HCT116 (cell line): ENCODE measurements around the gene ABTB2. TPM values are rescaled to one million over a fixed set of nuclear protein-coding genes. Genes with fewer than 3 reads are reported as not detected.

ENCODE experiments used
- ATAC-seq: fragments of 200-7000 bp; cut with Tn5 transposase; 2 replicates; pipeline ENCODE4 v1.9.1; 2020; ENCODE audit warnings: mild to moderate bottlenecking, moderate library complexity
- BruUV-seq: library from RNA; stranded (reverse); fragments of 400-500 nt; replicated peaks from 2 replicates; lab custom pipeline; 2021; lab: Mats Ljungman, UMichigan
- CTCF ChIA-PET: fragments of 300-600 bp; sonication (Branson Sonifier 250); formaldehyde crosslinking; loops from one replicate; lab custom pipeline; 2021; ENCODE audit warnings: antibody characterized with exemption; lab: Charles Lee
- POLR2A ChIA-PET: fragments of 300-600, 350-600 bp; sonication (Branson Sonifier 250); formaldehyde crosslinking; loops from one replicate; lab custom pipeline; 2021; ENCODE audit warnings: antibody characterized with exemption; lab: Charles Lee
- RAD21 ChIA-PET, 2 experiments: fragments of 300-600 bp; sonication (Branson Sonifier 250); formaldehyde crosslinking; loops; one replicate each; lab custom pipeline; 2023; ENCODE audit warnings: low total read pairs in 2 of 2; ENCODE audit not compliant: uncharacterized antibody in 2 of 2, unreplicated experiment in 2 of 2, low non-redundant PET in 1 of 2; lab: Charles Lee
- DNase-seq: peaks from one replicate; pipeline ENCODE4 v3.0.0-alpha.2; 2010; ENCODE audit warnings: low read depth, low spot score
- H2AFZ ChIP-seq: fragments of 200-600 bp; shearing (Covaris generic), sonication (generic); 2 replicates; pipeline ENCODE4 v1.6.1; 2017; ENCODE audit warnings: low read depth, mixed run types, mixed read lengths, antibody characterized with exemption, low read length; ENCODE audit not compliant: poor library complexity, severe bottlenecking
- H3K27ac ChIP-seq: 2 replicates; pipeline ENCODE4 v1.5.1; 2012; ENCODE audit warnings: low read depth, low read length
- H3K27me3 ChIP-seq: fragments of 200-600 bp; sonication (generic); 2 replicates; pipeline ENCODE4 v1.6.1; 2016; ENCODE audit warnings: mixed run types, low read length, mixed read lengths; ENCODE audit not compliant: insufficient read depth
- H3K36me3 ChIP-seq, 2 experiments: fragments of 200-500 bp in 1 of 2; fragments of 200-600 bp in 1 of 2; sonication (Bioruptor generic) in 1 of 2; sonication (generic) in 1 of 2; 2 replicates each; pipeline versions ENCODE4 v1.5.1 to v1.6.1; 2014 to 2016; ENCODE audit warnings: low read length in 2 of 2, inconsistent platforms in 1 of 2, mixed read lengths in 1 of 2, mixed run types in 1 of 2; ENCODE audit not compliant: insufficient read depth in 2 of 2, control insufficient read depth in 1 of 2
- H3K4me1 ChIP-seq, 2 experiments: fragments of 200-600 bp in 1 of 2; sonication (generic) in 1 of 2; 2 replicates each; pipeline versions ENCODE4 v1.5.1 to v1.6.1; 2012 to 2017; ENCODE audit warnings: low read length in 2 of 2, inconsistent platforms in 1 of 2, mild to moderate bottlenecking in 1 of 2, mixed read lengths in 1 of 2, mixed run types in 1 of 2, moderate library complexity in 1 of 2; ENCODE audit not compliant: insufficient read depth in 2 of 2, control insufficient read depth in 1 of 2
- H3K4me2 ChIP-seq: fragments of 200-600 bp; sonication (generic); 2 replicates; pipeline ENCODE4 v1.6.1; 2017; ENCODE audit warnings: mixed run types, low read length, mixed read lengths
- H3K4me3 ChIP-seq, 2 experiments: fragments of 200-600 bp in 1 of 2; sonication (generic) in 1 of 2; replicated peaks in 1 of 2; 2 replicates each; pipeline ENCODE4 v1.5.1; 2011 to 2016; ENCODE audit warnings: low read length in 2 of 2, control low read depth in 1 of 2, low read depth in 1 of 2, mild to moderate bottlenecking in 1 of 2, mixed read lengths in 1 of 2, mixed run types in 1 of 2
- H3K79me2 ChIP-seq: fragments of 200-600 bp; sonication (generic); 2 replicates; pipeline ENCODE4 v1.6.1; 2017; ENCODE audit warnings: mild to moderate bottlenecking, mixed run types, low read length, moderate library complexity, mixed read lengths; ENCODE audit not compliant: insufficient read depth
- H3K9ac ChIP-seq: fragments of 200-600 bp; sonication (generic); 2 replicates; pipeline ENCODE4 v1.6.1; 2016; ENCODE audit warnings: low read length, mixed read lengths
- H3K9me2 ChIP-seq: fragments of 200-600 bp; sonication (generic), shearing (Covaris generic); 2 replicates; pipeline ENCODE4 v1.6.1; 2017; ENCODE audit warnings: mixed run types, mild to moderate bottlenecking, moderate library complexity; ENCODE audit not compliant: insufficient read depth
- H3K9me3 ChIP-seq, 2 experiments: fragments of 200-500 bp in 1 of 2; fragments of 200-600 bp in 1 of 2; sonication (Bioruptor generic) in 1 of 2; sonication (generic) in 1 of 2; 2 replicates each; pipeline ENCODE4 v1.6.1; 2014 to 2017; ENCODE audit warnings: low read length in 2 of 2, mixed read lengths in 2 of 2, inconsistent platforms in 1 of 2, low read depth in 1 of 2, mild to moderate bottlenecking in 1 of 2, mixed run types in 1 of 2, moderate library complexity in 1 of 2; ENCODE audit not compliant: control insufficient read depth in 1 of 2, insufficient read depth in 1 of 2
- H4K20me1 ChIP-seq: fragments of 200-600 bp; sonication (generic), shearing (Covaris generic); 2 replicates; pipeline ENCODE4 v1.6.1; 2017; ENCODE audit warnings: mixed run types, mild to moderate bottlenecking, moderate library complexity; ENCODE audit not compliant: insufficient read depth
- CBX3 ChIP-seq: IDR thresholded peaks from 2 replicates; pipeline ENCODE4 v1.6.1; 2012; ENCODE audit warnings: low read depth
- CEBPB ChIP-seq: IDR thresholded peaks from 2 replicates; pipeline ENCODE4 v1.6.1; 2012; ENCODE audit warnings: low read depth
- EGR1 ChIP-seq: IDR thresholded peaks from 2 replicates; pipeline ENCODE4 v1.6.1; 2012; ENCODE audit warnings: low read depth
- EZH2 ChIP-seq: fragments of 200-600 bp; sonication (generic); IDR thresholded peaks from 2 replicates; pipeline ENCODE4 v1.6.1; 2017; ENCODE audit warnings: antibody characterized with exemption, mixed run types
- EZH2phosphoT487 ChIP-seq: fragments of 200-600 bp; IDR thresholded peaks from 2 replicates; pipeline ENCODE4 v1.6.1; 2018; ENCODE audit warnings: antibody characterized with exemption, borderline replicate concordance
- JUND ChIP-seq: IDR thresholded peaks from 2 replicates; pipeline ENCODE4 v1.6.1; 2012
- POLR2AphosphoS5 ChIP-seq: IDR thresholded peaks from 2 replicates; pipeline ENCODE4 v1.6.1; 2011; ENCODE audit warnings: mild to moderate bottlenecking, low read depth, low read length, moderate library complexity
- RAD21 ChIP-seq: IDR thresholded peaks from 2 replicates; pipeline ENCODE4 v1.6.1; 2012; ENCODE audit warnings: low read depth, mild to moderate bottlenecking
- SIN3A ChIP-seq: IDR thresholded peaks from 2 replicates; pipeline ENCODE4 v1.6.1; 2012; ENCODE audit warnings: low read depth
- SP1 ChIP-seq: IDR thresholded peaks from 2 replicates; pipeline ENCODE4 v1.6.1; 2012; ENCODE audit warnings: low read depth
- YY1 ChIP-seq: IDR thresholded peaks from 2 replicates; pipeline ENCODE4 v1.6.1; 2011; ENCODE audit warnings: low read length, low read depth, moderate library complexity, mild to moderate bottlenecking; ENCODE audit not compliant: insufficient replicate concordance; ENCODE audit errors: extremely low read depth
- ZFX ChIP-seq: fragments of 450-650 bp; IDR thresholded peaks from 2 replicates; pipeline ENCODE4 v1.6.1; 2017
- ZNF274 ChIP-seq: fragments of 200-500 bp; sonication (Bioruptor generic); IDR thresholded peaks from 2 replicates; pipeline ENCODE4 v1.6.1; 2014; ENCODE audit warnings: mild to moderate bottlenecking, low read depth, low read length, inconsistent platforms
- intact Hi-C: fragments of 100-400 bp; cut with micrococcal nuclease; formaldehyde crosslinking; loops from 2 replicates; pipeline ENCODE4 v1.10.0; 2022
- total RNA-seq: library from RNA; stranded (reverse); gene quantifications from one replicate; pipeline ENCODE4 v1.2.1, GENCODE V29; 2021; ENCODE audit not compliant: unreplicated experiment
- TF ChIP-seq, protein P1 (sequence below): IDR thresholded peaks from 2 replicates; pipeline ENCODE4 v1.6.1; 2012
- TF ChIP-seq, protein P2 (sequence below), 3 experiments: fragments of 200-600 bp in 1 of 3; sonication (generic) in 1 of 3; IDR thresholded peaks in 2 of 3; conservative IDR thresholded peaks in 1 of 3; 2 replicates each; pipeline ENCODE4 v1.5.1; 2012 to 2017; ENCODE audit warnings: low read depth in 2 of 3, low read length in 2 of 3, antibody characterized with exemption in 1 of 3, borderline replicate concordance in 1 of 3, control low read depth in 1 of 3, mild to moderate bottlenecking in 1 of 3, mixed read lengths in 1 of 3, mixed run types in 1 of 3, moderate library complexity in 1 of 3; ENCODE audit not compliant: insufficient read depth in 1 of 3

The ABTB2 gene
- total RNA-seq, 1 experiment from 2014 or later = 6.8 TPM

DNA sequence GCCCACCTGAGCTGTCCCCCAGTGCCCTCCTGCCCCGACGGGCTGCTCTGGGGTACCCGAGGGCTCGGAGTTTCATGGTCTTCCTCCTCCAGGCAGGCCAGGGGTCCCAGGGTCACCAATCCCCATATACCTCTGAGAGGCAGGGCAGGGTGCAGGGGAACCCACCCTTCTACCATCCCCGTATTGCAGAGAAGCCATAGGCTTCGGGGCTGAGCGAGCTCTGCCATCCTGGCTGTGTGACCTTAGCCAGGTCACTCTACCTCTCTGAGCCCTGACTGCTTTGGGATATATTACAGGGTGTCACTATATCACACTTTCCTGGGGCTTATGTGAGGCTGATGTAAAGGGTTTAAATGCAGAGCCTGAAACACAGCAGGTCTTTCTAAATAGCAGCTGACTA is 195.0 kb downstream of the ABTB2 start:
- TF ChIP-seq, protein P1, sequence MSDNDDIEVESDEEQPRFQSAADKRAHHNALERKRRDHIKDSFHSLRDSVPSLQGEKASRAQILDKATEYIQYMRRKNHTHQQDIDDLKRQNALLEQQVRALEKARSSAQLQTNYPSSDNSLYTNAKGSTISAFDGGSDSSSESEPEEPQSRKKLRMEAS = no peak
- no peak for TF ChIP-seq CBX3
- no peak for TF ChIP-seq EGR1
- no peak for TF ChIP-seq RAD21
- no peak for TF ChIP-seq SP1
- TF ChIP-seq, protein P2, sequence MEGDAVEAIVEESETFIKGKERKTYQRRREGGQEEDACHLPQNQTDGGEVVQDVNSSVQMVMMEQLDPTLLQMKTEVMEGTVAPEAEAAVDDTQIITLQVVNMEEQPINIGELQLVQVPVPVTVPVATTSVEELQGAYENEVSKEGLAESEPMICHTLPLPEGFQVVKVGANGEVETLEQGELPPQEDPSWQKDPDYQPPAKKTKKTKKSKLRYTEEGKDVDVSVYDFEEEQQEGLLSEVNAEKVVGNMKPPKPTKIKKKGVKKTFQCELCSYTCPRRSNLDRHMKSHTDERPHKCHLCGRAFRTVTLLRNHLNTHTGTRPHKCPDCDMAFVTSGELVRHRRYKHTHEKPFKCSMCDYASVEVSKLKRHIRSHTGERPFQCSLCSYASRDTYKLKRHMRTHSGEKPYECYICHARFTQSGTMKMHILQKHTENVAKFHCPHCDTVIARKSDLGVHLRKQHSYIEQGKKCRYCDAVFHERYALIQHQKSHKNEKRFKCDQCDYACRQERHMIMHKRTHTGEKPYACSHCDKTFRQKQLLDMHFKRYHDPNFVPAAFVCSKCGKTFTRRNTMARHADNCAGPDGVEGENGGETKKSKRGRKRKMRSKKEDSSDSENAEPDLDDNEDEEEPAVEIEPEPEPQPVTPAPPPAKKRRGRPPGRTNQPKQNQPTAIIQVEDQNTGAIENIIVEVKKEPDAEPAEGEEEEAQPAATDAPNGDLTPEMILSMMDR (IDR thresholded peaks at IDR 0.05 in 2 of 3, conservative IDR thresholded peaks at IDR 0.05 in 1 of 3; ENCODE audit: borderline replicate concordance in 1 of 3, insufficient read depth in 1 of 3, low read depth in 2 of 3, low read length in 2 of 3) = no peak
- no peak for TF ChIP-seq YY1
- TF ChIP-seq ZFX = no peak
- no peak for TF ChIP-seq CEBPB

DNA sequence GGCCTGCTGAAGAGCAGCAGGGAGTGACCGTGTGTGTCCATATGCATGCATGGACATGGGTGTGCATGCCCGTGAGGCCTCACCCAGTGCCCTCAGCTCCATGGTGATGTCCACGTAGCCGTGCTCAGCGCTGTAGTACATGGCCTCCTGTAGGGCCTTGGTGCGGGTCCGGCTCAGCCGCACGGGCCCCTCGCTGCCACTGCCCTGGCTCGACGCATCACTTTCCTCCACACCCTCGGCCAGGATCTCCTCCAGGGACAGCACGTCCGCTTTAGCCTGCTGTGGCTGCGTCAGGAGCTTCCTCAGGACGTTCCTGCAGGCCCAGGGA is 195.4 kb downstream of the ABTB2 start:
- CTCF ChIA-PET = no interaction called here
- POLR2A ChIA-PET = no interaction called here
- peaks cover 0 to 9% of the 10 kb centered on the region in 2 experiments; a peak in 2 of 4 replicates for H3K4me1 ChIP-seq

More for the DNA sequence above, 195.0 kb downstream of the ABTB2 start:
- CTCF ChIA-PET = no interaction called here
- BruUV-seq = no TSS peak
- no peak overlapping the region for H2AFZ ChIP-seq
- RAD21 ChIA-PET = no interaction called here
- H3K9me2 ChIP-seq = no peaks in the 10 kb centered on the region
- peaks cover 0 to 9% of the 10 kb centered on the region in 2 experiments; a peak in 2 of 4 replicates for H3K4me1 ChIP-seq
- H3K79me2 ChIP-seq = no peaks in the 10 kb centered on the region
- no peak overlapping the region for H3K27ac ChIP-seq
- no peak overlapping the region for H3K4me3 ChIP-seq
- DNase-seq (no peak), ATAC-seq (no peak)
- H3K9ac ChIP-seq = no peak overlapping the region
- H3K9me3 ChIP-seq = no peaks in the 10 kb centered on the region
- H3K27me3 ChIP-seq = no peaks in the 10 kb centered on the region
- intact Hi-C loops = no loop called here
- H3K4me2 ChIP-seq = no peak overlapping the region
- H3K36me3 ChIP-seq = peaks cover 0 to 3% of the 10 kb centered on the region in 2 experiments; a peak in 1 of 4 replicates
- H4K20me1 ChIP-seq = no peaks in the 10 kb centered on the region
- POLR2A ChIA-PET = no interaction called here

More for the DNA sequence above, 195.4 kb downstream of the ABTB2 start:
- Histone ChIP-seq H3K9me2 (no peaks in the 10 kb centered on the region), H3K9me3 (no peaks in the 10 kb centered on the region), H3K36me3 (peaks cover 0 to 3% of the 10 kb centered on the region in 2 experiments; a peak in 1 of 4 replicates), H3K4me3 (no peak overlapping the region), H3K79me2 (no peaks in the 10 kb centered on the region), H4K20me1 (no peaks in the 10 kb centered on the region), H3K9ac (no peak overlapping the region), H3K27me3 (no peaks in the 10 kb centered on the region), H2AFZ (no peak overlapping the region), H3K4me2 (no peak overlapping the region), H3K27ac (no peak overlapping the region)
- TF ChIP-seq POLR2AphosphoS5 (no peak), EGR1 (no peak), EZH2phosphoT487 (no peak), RAD21 (no peak), JUND (no peak), ZNF274 (no peak), SP1 (no peak), EZH2 (no peak), SIN3A (no peak), CBX3 (no peak), CEBPB (no peak)
- TF ChIP-seq, protein P2 (IDR thresholded peaks at IDR 0.05 in 2 of 3, conservative IDR thresholded peaks at IDR 0.05 in 1 of 3; ENCODE audit: borderline replicate concordance in 1 of 3, insufficient read depth in 1 of 3, low read depth in 2 of 3, low read length in 2 of 3) = no peak
- ATAC-seq = no peak
- intact Hi-C loops = no loop called here
- no peak for DNase-seq
- BruUV-seq = no TSS peak
- RAD21 ChIA-PET = no interaction called here
